Endothelial cell (in vitro differentiated cells): ENCODE measurements around the gene ACADL. TPM values are rescaled to one million over a fixed set of nuclear protein-coding genes. Genes with fewer than 3 reads are reported as not detected.

Experiments used
- DNase-seq: peaks from one replicate; pipeline ENCODE4 v3.0.0; 2021; ENCODE audit warnings: low spot score
- H3K27ac Mint-ChIP-seq: one replicate; pipeline ENCODE4 v1.8.0; 2021; ENCODE audit warnings: mixed read lengths, inconsistent platforms; ENCODE audit not compliant: unreplicated experiment
- H3K27me3 Mint-ChIP-seq: one replicate; pipeline ENCODE4 v1.8.0; 2021; ENCODE audit warnings: mild to moderate bottlenecking, moderate library complexity, mixed read lengths, inconsistent platforms; ENCODE audit not compliant: unreplicated experiment
- H3K36me3 Mint-ChIP-seq: one replicate; pipeline ENCODE4 v1.8.0; 2021; ENCODE audit warnings: mild to moderate bottlenecking, low read depth, mixed read lengths, inconsistent platforms; ENCODE audit not compliant: unreplicated experiment
- H3K4me1 Mint-ChIP-seq: one replicate; pipeline ENCODE4 v1.8.0; 2021; ENCODE audit warnings: mild to moderate bottlenecking, mixed read lengths, inconsistent platforms; ENCODE audit not compliant: unreplicated experiment
- H3K4me3 Mint-ChIP-seq: one replicate; pipeline ENCODE4 v1.8.0; 2021; ENCODE audit warnings: mild to moderate bottlenecking, mixed read lengths, inconsistent platforms; ENCODE audit not compliant: unreplicated experiment
- H3K9me3 Mint-ChIP-seq: one replicate; pipeline ENCODE4 v1.8.0; 2021; ENCODE audit warnings: mixed read lengths, inconsistent platforms; ENCODE audit not compliant: unreplicated experiment
- total RNA-seq: library from RNA; stranded (reverse); fragmentation: NEBNext Ultra II Directional; extraction: Animal tissue kit (Norgen Biotek cat#: 25700); gene quantifications from one replicate; pipeline ENCODE4 v1.2.1, GENCODE V29; 2021; ENCODE audit not compliant: unreplicated experiment
- TF ChIP-seq, protein P1 (sequence below): fragments of 200-600 bp; sonication (generic); IDR thresholded peaks from one replicate; pipeline ENCODE4 v1.5.0; 2021; ENCODE audit warnings: antibody characterized with exemption; ENCODE audit not compliant: unreplicated experiment

Gene ACADL
- total RNA-seq, 1 donor from 2014 or later = not detected

GRCh38 chr2:210227290-210228088 lies 2.2 kb upstream of the ACADL start:
- H3K27me3 Mint-ChIP-seq = peaks cover 9% of the 10 kb centered on the region
- H3K27ac Mint-ChIP-seq = no peak overlapping the region
- no peaks in the 10 kb centered on the region for H3K9me3 Mint-ChIP-seq
- no peaks in the 10 kb centered on the region for H3K36me3 Mint-ChIP-seq
- no peak overlapping the region for H3K4me3 Mint-ChIP-seq
- TF ChIP-seq, protein P1, sequence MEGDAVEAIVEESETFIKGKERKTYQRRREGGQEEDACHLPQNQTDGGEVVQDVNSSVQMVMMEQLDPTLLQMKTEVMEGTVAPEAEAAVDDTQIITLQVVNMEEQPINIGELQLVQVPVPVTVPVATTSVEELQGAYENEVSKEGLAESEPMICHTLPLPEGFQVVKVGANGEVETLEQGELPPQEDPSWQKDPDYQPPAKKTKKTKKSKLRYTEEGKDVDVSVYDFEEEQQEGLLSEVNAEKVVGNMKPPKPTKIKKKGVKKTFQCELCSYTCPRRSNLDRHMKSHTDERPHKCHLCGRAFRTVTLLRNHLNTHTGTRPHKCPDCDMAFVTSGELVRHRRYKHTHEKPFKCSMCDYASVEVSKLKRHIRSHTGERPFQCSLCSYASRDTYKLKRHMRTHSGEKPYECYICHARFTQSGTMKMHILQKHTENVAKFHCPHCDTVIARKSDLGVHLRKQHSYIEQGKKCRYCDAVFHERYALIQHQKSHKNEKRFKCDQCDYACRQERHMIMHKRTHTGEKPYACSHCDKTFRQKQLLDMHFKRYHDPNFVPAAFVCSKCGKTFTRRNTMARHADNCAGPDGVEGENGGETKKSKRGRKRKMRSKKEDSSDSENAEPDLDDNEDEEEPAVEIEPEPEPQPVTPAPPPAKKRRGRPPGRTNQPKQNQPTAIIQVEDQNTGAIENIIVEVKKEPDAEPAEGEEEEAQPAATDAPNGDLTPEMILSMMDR = no peak
- no peaks in the 10 kb centered on the region for H3K4me1 Mint-ChIP-seq
- no peak for DNase-seq

DNA sequence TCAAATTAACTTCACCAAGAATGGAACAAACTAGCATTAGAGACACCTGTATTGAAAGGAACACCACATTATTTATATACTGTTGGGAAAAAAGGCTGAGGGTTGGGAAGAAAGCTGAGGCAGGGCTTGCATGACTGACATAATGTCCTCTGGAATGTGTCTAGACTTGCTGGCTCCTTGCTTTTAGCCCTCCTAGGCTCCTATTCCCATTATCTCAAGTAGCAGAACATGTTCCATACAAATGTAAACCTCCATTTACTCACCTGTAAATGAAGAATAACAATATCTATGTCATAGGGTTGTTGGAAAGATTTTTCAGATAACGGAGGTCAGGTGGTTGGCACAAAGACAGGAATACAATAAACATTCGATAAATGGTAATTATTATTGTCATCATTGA lies 976 bp upstream of the ACADL start:
- H3K27me3 Mint-ChIP-seq = peaks cover 9% of the 10 kb centered on the region
- TF ChIP-seq, protein P1 = no peak
- DNase-seq = no peak
- no peak overlapping the region for H3K27ac Mint-ChIP-seq
- no peak overlapping the region for H3K4me3 Mint-ChIP-seq
- H3K4me1 Mint-ChIP-seq = no peaks in the 10 kb centered on the region
- no peaks in the 10 kb centered on the region for H3K9me3 Mint-ChIP-seq
- H3K36me3 Mint-ChIP-seq = no peaks in the 10 kb centered on the region

DNA sequence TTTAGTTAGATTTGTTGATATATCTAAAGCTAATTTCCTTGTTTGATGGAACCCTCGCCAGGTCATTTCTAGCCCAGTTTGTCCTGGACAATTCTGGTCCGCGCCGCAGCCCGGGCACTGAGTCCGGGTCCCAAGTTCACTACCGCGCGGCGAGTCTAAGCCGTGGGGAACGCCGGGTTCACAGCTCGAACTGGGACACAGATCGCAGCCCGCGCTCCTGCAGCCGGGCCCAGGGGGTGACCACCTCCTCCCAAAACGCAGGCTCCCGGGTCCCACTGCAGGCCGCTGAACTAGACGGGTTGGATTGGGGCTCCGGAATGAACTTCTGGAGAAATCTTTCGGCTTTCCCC lies 681 bp downstream of the ACADL start:
- DNase-seq = peak; percentile 9
- no peaks in the 10 kb centered on the region for H3K9me3 Mint-ChIP-seq
- peaks cover 9% of the 10 kb centered on the region for H3K27me3 Mint-ChIP-seq
- TF ChIP-seq, protein P1 = no peak
- H3K4me3 Mint-ChIP-seq = peak overlapping the region; percentile 78
- H3K27ac Mint-ChIP-seq = no peak overlapping the region
- no peaks in the 10 kb centered on the region for H3K36me3 Mint-ChIP-seq
- H3K4me1 Mint-ChIP-seq = no peaks in the 10 kb centered on the region

GRCh38 chr2:210215120-210215519 lies 10.1 kb downstream of the ACADL start:
- H3K27ac Mint-ChIP-seq = no peak overlapping the region
- TF ChIP-seq, protein P1 = no peak
- DNase-seq = no peak
- no peaks in the 10 kb centered on the region for H3K9me3 Mint-ChIP-seq
- no peak overlapping the region for H3K4me3 Mint-ChIP-seq
- no peaks in the 10 kb centered on the region for H3K27me3 Mint-ChIP-seq
- H3K4me1 Mint-ChIP-seq = no peaks in the 10 kb centered on the region
- no peaks in the 10 kb centered on the region for H3K36me3 Mint-ChIP-seq

GRCh38 chr2:210210185-210210584 lies 15.1 kb downstream of the ACADL start:
- no peaks in the 10 kb centered on the region for H3K4me1 Mint-ChIP-seq
- no peak for DNase-seq
- TF ChIP-seq, protein P1 = no peak
- H3K27me3 Mint-ChIP-seq = no peaks in the 10 kb centered on the region
- no peaks in the 10 kb centered on the region for H3K9me3 Mint-ChIP-seq
- H3K36me3 Mint-ChIP-seq = no peaks in the 10 kb centered on the region
- no peak overlapping the region for H3K27ac Mint-ChIP-seq
- H3K4me3 Mint-ChIP-seq = no peak overlapping the region
